Suppressor macrophage treated with lipopolysaccharide for 1 hour (primary cell): ENCODE data around the gene RNASE13.

Experiments used
- DNase-seq, 3 donors: peaks; one replicate each; pipeline ENCODE4 v3.0.0-alpha.2; 2020 to 2022

The RNASE13 gene

GRCh38 chr14:21063479-21063878 is 28.9 kb upstream of the RNASE13 start:
- no peak for DNase-seq

- no peak for DNase-seq
Measured at GRCh38 chr14:21061347-21061668, 26.7 kb upstream of the RNASE13 start.

- DNase-seq = no peak
Measured at GRCh38 chr14:21060614-21061346, 26.2 kb upstream of the RNASE13 start.

GRCh38 chr14:21059842-21060613 is 25.4 kb upstream of the RNASE13 start:
- DNase-seq = no peak

- DNase-seq = no peak
Measured at GRCh38 chr14:21058903-21059302, 24.3 kb upstream of the RNASE13 start.

GRCh38 chr14:21057803-21058675 is 23.4 kb upstream of the RNASE13 start, which contains the start of gene RNASE8:
Gene RNASE8 (plus strand): TSS chr14:21057822. CDS start chr14:21057893, 71 bp downstream.
- peak; percentile 33 to 77 (median 50) for DNase-seq

- DNase-seq = no peak
Measured at GRCh38 chr14:21056520-21057163, 22.0 kb upstream of the RNASE13 start.

GRCh38 chr14:21055432-21056117 is 21.0 kb upstream of the RNASE13 start:
- no peak for DNase-seq

- DNase-seq = no peak
Measured at GRCh38 chr14:21054768-21055145, 20.1 kb upstream of the RNASE13 start.

- no peak for DNase-seq
Measured at GRCh38 chr14:21054123-21054767, 19.6 kb upstream of the RNASE13 start.

- no peak for DNase-seq
Measured at GRCh38 chr14:21053184-21054122, 18.8 kb upstream of the RNASE13 start.

- peak in 1 of 3 donors; percentile 43 for DNase-seq
Measured at GRCh38 chr14:21050597-21050996, 16.0 kb upstream of the RNASE13 start.

- DNase-seq = no peak
Measured at GRCh38 chr14:21049271-21049673, 14.7 kb upstream of the RNASE13 start.

- DNase-seq = no peak
Measured at GRCh38 chr14:21048638-21049037, 14.0 kb upstream of the RNASE13 start.

- no peak for DNase-seq
Measured at GRCh38 chr14:21047378-21047781, 12.8 kb upstream of the RNASE13 start.

- DNase-seq = peak in 1 of 3 donors; percentile 9
Measured at GRCh38 chr14:21043974-21044618, 9.5 kb upstream of the RNASE13 start.

- no peak for DNase-seq
Measured at GRCh38 chr14:21043387-21043973, 8.9 kb upstream of the RNASE13 start.

- peak; percentile 35 to 42 (median 41) for DNase-seq
Measured at GRCh38 chr14:21042918-21043317, 8.3 kb upstream of the RNASE13 start.

- peak; percentile 54 to 60 (median 57) for DNase-seq
Measured at GRCh38 chr14:21041676-21042433, 7.2 kb upstream of the RNASE13 start, which contains the start of gene RNASE7. Gene RNASE7 (plus strand): TSS chr14:21042362. CDS start chr14:21042993, 631 bp downstream.
